Urothelium cell line (cell line): ENCODE measurements around the gene TMEM100.

Source experiments
- DNase-seq: peaks from one replicate; pipeline ENCODE4 v3.0.0; 2011; ENCODE audit warnings: low spot score, mixed read lengths
- FAIRE-seq: peaks from 2 replicates; lab custom pipeline; 2011; peaks lifted over from hg19 to GRCh38; lab: Jason Lieb, UNC

TMEM100 gene

DNA sequence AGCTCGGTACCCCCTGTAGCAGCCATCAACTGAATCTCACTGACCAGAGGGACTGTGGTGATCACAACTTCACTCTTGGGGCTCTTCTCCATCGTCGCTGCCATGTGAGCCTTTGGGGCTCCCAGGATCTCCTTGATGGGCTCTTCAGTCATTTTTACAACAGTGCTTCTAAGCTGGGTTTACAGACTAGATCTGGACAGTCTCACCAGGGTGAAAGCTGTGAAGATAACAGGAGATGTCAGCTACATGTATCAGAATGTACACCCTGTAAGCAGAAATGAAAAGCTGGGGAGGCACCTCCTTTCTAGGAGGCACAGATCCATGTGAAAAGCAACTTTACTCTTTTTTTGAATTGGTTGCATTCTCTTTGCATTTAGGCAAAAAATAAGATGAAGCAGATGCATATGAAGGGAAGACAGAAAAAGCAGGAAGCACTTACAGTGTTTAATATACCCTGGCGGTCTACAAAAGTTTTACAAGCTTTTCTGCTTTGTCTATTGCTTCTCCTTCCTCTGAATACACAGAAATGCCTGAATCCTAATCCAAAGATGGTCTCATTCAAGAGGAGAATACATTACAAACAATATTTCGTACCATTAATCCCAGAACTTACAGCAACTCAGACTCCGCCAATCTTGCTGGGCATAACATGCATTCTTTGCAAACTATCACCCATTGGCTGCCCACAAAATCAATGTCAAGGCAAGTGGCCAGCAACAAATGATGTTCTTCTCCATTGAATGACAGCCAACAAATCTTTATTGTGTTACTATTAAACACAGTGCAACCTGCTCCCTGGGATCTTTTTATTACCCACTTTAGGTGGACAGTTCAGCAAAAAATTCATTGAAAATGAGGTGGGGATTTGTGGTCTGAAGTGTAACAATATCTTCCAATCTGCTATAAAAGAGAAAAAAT lies 1.5 kb downstream of the TMEM100 start:
- DNase-seq: no peak
- no peak for FAIRE-seq

GRCh38 chr17:55717898-55718735 lies 4.5 kb downstream of the TMEM100 start:
- no peak for FAIRE-seq
- DNase-seq: peak; percentile 43

DNA sequence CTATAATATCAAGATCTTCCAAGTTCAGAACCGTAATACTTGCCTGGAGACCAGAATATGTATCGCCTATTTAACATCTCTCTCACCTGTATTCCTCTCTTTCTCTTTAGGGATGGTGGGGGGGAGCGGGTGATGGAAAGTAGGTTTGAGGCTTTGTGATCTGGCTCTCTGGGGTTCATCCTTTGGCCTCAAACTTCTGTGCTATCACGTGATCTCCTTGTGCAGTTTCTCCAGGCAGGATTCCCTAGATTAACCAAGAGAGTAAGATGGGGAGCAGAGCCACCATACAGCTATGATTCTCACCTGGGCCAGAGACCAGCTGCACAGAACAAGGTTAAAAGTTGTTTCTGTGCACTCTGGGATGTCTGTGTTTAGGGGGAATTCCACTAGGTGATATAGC lies 5.2 kb downstream of the TMEM100 start:
- no peak for DNase-seq
- no peak for FAIRE-seq

DNA sequence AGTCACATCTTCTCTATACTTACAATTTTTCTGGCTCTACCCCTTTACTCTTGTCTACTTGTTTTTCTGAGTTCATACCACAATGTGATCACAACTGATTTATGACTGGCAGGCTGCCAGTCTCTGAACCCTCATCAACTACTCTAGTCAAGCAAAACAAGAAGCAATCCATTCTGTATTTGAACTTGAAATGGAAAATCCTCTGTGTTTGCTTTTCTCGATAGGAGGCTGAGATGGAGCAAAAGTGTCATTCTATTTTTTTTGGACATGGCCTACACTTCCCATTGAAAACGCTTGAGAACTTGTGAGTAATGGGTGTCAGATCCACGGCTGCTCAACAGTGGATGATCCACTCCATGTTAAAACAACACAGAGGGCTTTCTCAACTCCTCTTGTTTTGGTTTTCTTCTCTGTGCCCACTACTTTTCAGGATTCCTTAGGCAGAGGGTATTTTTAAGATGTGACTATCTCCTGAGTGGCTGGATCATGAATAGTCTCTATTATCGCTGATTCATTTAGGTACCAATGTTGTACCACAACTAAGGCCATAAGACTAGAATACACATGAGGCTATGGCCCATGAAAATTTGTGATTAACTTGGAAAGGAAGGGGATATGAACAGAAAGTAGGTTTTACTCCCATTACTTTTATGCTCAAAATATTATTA lies 11.7 kb downstream of the TMEM100 start:
- FAIRE-seq (no peak), DNase-seq (no peak)

- FAIRE-seq: no peak
- DNase-seq: no peak
These were observed 12.3 kb downstream of the TMEM100 start for GRCh38 chr17:55710410-55710809.

DNA sequence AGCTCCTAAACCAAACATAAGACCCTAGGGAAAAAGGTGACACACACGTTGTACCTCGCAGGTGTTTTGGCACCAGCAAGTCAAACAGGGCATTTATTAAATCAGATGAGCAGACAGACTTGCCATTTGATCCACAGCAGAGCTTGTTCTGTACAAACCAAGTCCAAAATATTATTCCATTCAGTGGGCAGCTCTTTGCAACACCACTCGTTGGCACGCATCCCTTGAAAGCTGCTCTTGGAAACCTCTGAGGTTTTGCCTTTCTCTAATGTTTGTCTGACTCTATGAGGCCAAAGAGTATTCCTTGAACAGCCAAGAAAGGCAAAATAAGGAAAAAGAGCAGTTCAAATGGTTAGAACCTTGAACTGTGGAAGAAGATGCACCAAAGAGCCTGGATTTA lies 12.7 kb downstream of the TMEM100 start:
- no peak for DNase-seq
- no peak for FAIRE-seq

- DNase-seq: no peak
- no peak for FAIRE-seq
These were observed 13.2 kb downstream of the TMEM100 start for GRCh38 chr17:55709440-55709839.

GRCh38 chr17:55708175-55708974 lies 14.3 kb downstream of the TMEM100 start:
- FAIRE-seq: no peak
- DNase-seq: peak; percentile 11

DNA sequence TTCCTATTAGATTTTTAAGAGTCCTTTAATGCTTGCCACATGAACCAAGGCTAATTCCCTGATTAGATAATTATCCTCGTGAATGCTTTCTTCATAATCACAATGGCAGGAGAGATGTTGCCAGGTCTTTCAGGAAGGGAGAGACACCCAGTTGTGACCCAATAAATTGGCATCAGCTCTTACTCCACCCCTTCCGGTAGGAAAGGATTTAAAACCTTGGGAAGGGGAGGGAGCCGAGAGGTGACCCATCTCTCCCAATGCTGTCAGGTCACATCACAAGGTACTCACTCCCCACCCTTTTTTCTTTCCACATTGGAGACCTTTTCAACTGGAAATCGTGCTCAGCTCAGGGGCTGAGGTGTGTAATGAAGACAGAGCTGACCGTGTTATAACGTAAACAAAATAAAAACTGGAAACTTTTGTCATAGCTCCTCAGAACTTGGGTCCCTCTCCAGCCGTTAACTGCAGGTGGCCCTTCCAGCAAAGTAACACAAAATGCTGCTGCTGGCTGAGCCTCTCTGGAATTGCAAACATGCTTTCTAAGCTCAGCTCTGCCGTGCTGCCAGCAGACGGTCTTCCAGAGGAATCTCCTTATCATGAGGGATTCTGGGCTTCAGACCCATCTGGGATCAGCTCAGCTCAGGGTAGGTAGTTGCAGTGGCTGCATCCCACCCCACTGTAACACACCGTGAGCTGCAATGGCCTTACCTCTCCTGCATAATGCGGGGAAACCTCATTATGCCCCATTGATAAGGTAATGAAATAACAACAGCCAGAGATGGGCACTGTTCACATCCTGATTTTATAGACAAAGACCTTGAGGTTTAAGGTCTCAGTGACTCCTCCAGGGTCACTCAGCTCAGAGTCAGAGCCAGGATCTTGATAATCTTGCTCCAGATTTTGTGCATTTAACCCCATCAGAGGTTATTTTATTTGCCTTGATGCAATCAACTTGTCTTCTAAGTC lies 15.6 kb downstream of the TMEM100 start:
- FAIRE-seq (no peak), DNase-seq (no peak)

GRCh38 chr17:55705847-55706246 lies 16.8 kb downstream of the TMEM100 start:
- no peak for DNase-seq
- no peak for FAIRE-seq

- FAIRE-seq (no peak), DNase-seq (no peak)
These were observed 18.3 kb downstream of the TMEM100 start for GRCh38 chr17:55704401-55704800.

GRCh38 chr17:55702150-55702549 lies 20.5 kb downstream of the TMEM100 start:
- DNase-seq: no peak
- no peak for FAIRE-seq

GRCh38 chr17:55699181-55699860 lies 23.3 kb downstream of the TMEM100 start:
- no peak for FAIRE-seq
- no peak for DNase-seq

- FAIRE-seq (no peak), DNase-seq (no peak)
These were observed 28.3 kb downstream of the TMEM100 start for GRCh38 chr17:55694286-55694910.

- DNase-seq: no peak
- FAIRE-seq: peak; percentile 78
These were observed 29.1 kb downstream of the TMEM100 start for GRCh38 chr17:55693254-55694216.

- no peak for FAIRE-seq
- no peak for DNase-seq
These were observed 30.4 kb downstream of the TMEM100 start for GRCh38 chr17:55692276-55692675.

DNA sequence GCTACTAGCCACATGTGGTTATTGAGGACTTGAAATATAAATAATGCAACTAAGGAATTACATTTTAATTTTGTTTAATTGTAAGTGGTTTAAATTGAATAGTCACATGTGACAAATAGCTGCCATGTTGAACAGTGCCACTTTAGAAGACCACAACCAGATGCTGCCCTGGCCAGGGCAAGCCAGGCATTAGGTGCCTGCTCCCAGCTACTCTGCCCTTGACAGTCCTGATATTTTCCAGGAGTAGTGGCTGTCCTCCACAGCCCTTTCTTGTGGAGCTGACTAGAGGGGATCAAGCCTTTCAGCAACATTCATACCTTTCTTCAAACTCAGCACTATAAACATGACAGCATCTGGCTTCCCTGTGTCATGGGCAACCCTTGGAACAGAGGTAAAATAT lies 31.0 kb downstream of the TMEM100 start:
- FAIRE-seq: no peak
- DNase-seq: no peak
